SK-N-SH treated with all-trans-retinoic acid at 6 μM for 48 hours (cell line): ENCODE data around the gene GLYATL1.

ENCODE experiments used
- ATAC-seq: fragments of 200-7000 bp; cut with Tn5 transposase; 3 replicates; pipeline ENCODE4 v1.9.1; 2020; ENCODE audit warnings: mild to moderate bottlenecking, moderate library complexity
- CSDC2 ChIP-seq: fragments of 250-450 bp; sonication (Bioruptor Pico); IDR thresholded peaks from 2 replicates; pipeline ENCODE4 v1.5.0; 2020; ENCODE audit warnings: mild to moderate bottlenecking, moderate library complexity
- CSRNP3 ChIP-seq: fragments of 250-450 bp; sonication (Bioruptor Pico); IDR thresholded peaks from 2 replicates; pipeline ENCODE4 v1.5.1; 2021; ENCODE audit warnings: mild to moderate bottlenecking, moderate library complexity
- GLIS3 ChIP-seq: fragments of 250-450 bp; sonication (Bioruptor Pico); IDR thresholded peaks from 2 replicates; pipeline ENCODE4 v1.5.0; 2020; ENCODE audit warnings: mild to moderate bottlenecking, moderate library complexity
- ISL1 ChIP-seq: fragments of 250-450 bp; sonication (Bioruptor Pico); IDR thresholded peaks from 2 replicates; pipeline ENCODE4 v2.1.2; 2022; ENCODE audit warnings: mild to moderate bottlenecking, moderate library complexity
- PATZ1 ChIP-seq: fragments of 250-450 bp; sonication (Bioruptor Pico); IDR thresholded peaks from 2 replicates; pipeline ENCODE4 v1.8.0; 2020; ENCODE audit warnings: mild to moderate bottlenecking, moderate library complexity, borderline replicate concordance
- POU6F1 ChIP-seq: fragments of 250-450 bp; sonication (Bioruptor Pico); IDR thresholded peaks from 2 replicates; pipeline ENCODE4 v1.8.0; 2021; ENCODE audit warnings: low read depth, mild to moderate bottlenecking, moderate library complexity, borderline replicate concordance
- PPARA ChIP-seq: fragments of 250-450 bp; sonication (Bioruptor Pico); IDR thresholded peaks from 2 replicates; pipeline ENCODE4 v1.5.0; 2020; ENCODE audit warnings: mild to moderate bottlenecking, borderline replicate concordance
- RARB ChIP-seq: fragments of 250-450 bp; sonication (Bioruptor Pico); IDR thresholded peaks from 2 replicates; pipeline ENCODE4 v1.8.0; 2021; ENCODE audit warnings: mild to moderate bottlenecking, moderate library complexity
- SNAI2 ChIP-seq: fragments of 250-450 bp; sonication (Bioruptor Pico); IDR thresholded peaks from 2 replicates; pipeline ENCODE4 v1.5.0; 2020; ENCODE audit warnings: mild to moderate bottlenecking, moderate library complexity
- TOX ChIP-seq: fragments of 250-450 bp; sonication (Bioruptor Pico); IDR thresholded peaks from 2 replicates; pipeline ENCODE4 v1.8.0; 2021; ENCODE audit warnings: mild to moderate bottlenecking, moderate library complexity, borderline replicate concordance
- TSHZ2 ChIP-seq: fragments of 250-450 bp; sonication (Bioruptor Pico); IDR thresholded peaks from 2 replicates; pipeline ENCODE4 v1.5.0; 2020; ENCODE audit warnings: mild to moderate bottlenecking, moderate library complexity
- ZC3H10 ChIP-seq: fragments of 250-450 bp; sonication (Bioruptor Pico); IDR thresholded peaks from 2 replicates; pipeline ENCODE4 v1.5.1; 2021; ENCODE audit warnings: mild to moderate bottlenecking, moderate library complexity
- ZFP3 ChIP-seq: fragments of 250-450 bp; sonication (Bioruptor Pico); IDR thresholded peaks from 2 replicates; pipeline ENCODE4 v1.5.0; 2020; ENCODE audit warnings: mild to moderate bottlenecking, moderate library complexity
- ZNF565 ChIP-seq: fragments of 450-650 bp; formaldehyde crosslinking; conservative IDR thresholded peaks from 2 replicates; pipeline ENCODE4 v1.5.0; 2020; ENCODE audit warnings: low read depth, mild to moderate bottlenecking, moderate library complexity
- ZNF8 ChIP-seq: fragments of 450-650 bp; formaldehyde crosslinking; IDR thresholded peaks from 2 replicates; pipeline ENCODE4 v1.5.0; 2020; ENCODE audit warnings: mild to moderate bottlenecking, moderate library complexity

Gene GLYATL1

GRCh38 chr11:58963551-58964104, 24.3 kb downstream of the GLYATL1 start (continued):
- TF ChIP-seq ZC3H10 (CRISPR knock-in tag): no peak
- TF ChIP-seq CSRNP3 (CRISPR knock-in tag): no peak
- TF ChIP-seq TSHZ2: no peak
- no peak for TF ChIP-seq ZNF8

GRCh38 chr11:58965246-58965985, 26.1 kb downstream of the GLYATL1 start:
- TF ChIP-seq SNAI2 (CRISPR knock-in tag) (no peak), TSHZ2 (no peak), ISL1 (CRISPR knock-in tag) (no peak), CSDC2 (CRISPR knock-in tag) (no peak), GLIS3 (CRISPR knock-in tag) (no peak), RARB (CRISPR knock-in tag) (no peak), POU6F1 (CRISPR knock-in tag) (no peak), PATZ1 (CRISPR knock-in tag) (no peak), ZFP3 (CRISPR knock-in tag) (no peak), PPARA (CRISPR knock-in tag) (no peak), ZNF8 (no peak), ZNF565 (CRISPR knock-in tag) (no peak)

GRCh38 chr11:58968251-58968711, 29.0 kb downstream of the GLYATL1 start:
- peak; percentile 26; the same call in 2 of the 3 replicates for ATAC-seq
- TF ChIP-seq ZNF8: no peak
- TF ChIP-seq ZNF565 (CRISPR knock-in tag): no peak
- no peak for TF ChIP-seq ISL1 (CRISPR knock-in tag)
- TF ChIP-seq TOX (CRISPR knock-in tag): no peak
- TF ChIP-seq ZC3H10 (CRISPR knock-in tag): no peak
- TF ChIP-seq PATZ1 (CRISPR knock-in tag): no peak
- no peak for TF ChIP-seq TSHZ2

More at GRCh38 chr11:58965246-58965985, 26.1 kb downstream of the GLYATL1 start:
- no peak for ATAC-seq
